ENCODE data around the gene OR7A17.

DNA sequence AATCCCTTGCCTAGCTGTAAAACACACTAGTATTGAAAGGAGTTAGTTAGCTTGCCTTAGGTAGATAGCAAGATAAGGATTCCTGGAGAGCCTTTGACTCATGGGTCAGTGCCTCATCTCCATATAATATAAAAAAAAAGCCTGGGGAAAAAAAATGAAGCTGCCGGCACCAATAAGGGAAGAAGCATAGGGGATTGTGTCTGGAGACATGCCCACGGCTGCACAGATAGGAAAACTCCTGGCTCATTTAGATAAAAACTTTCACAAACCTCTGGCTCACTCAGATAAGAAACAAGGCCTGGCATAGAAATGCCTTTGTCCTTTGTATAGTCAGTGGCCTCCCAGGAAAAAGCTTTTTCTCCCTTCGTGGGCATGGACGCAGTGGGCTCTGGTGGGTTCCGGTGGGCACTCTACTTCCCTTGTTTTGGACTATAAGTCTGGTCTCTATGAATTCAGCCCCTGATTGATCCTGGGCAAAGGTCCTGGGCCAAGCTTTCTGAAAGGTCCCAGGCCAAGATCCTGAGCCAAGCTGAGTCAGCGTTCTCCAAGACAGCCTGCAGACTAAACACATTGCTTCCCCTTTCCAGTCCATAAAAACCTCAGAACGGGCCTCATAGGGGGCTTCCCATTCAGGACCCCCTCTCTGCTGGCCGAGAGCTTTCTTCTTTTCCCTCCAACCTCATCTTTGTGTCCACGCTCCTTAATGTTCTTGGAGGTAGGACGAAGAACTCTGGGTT lies 4.9 kb upstream of the OR7A17 start:
- TF ChIP-seq CTCF (conservative IDR thresholded peaks at IDR 0.05; ENCODE audit: low read length): no peak
- no peak for TF ChIP-seq EZH2phosphoT487 (IDR thresholded peaks at IDR 0.05; ENCODE audit: borderline replicate concordance)
